ENCODE measurements around the gene GRHL1.

- TF ChIP-seq CTCF (IDR thresholded peaks at IDR 0.05 in 4 of 5, conservative IDR thresholded peaks at IDR 0.05 in 1 of 5) (no peak), POLR2A (IDR thresholded peaks at IDR 0.05) (no peak)
Measured at GRCh38 chr2:10035633-10036032, 84.1 kb downstream of the GRHL1 start.
